Middle frontal gyrus (tissue), 1 donor: ENCODE measurements around the gene SNX4.
"Not testable (repeated sequence)": the region's sequence is repeated elsewhere in the genome, so short reads cannot be mapped to it uniquely, and the experiment has no call there.

ENCODE experiments used
- DNase-seq: peaks from one replicate; pipeline ENCODE4 v3.0.0-alpha.2; 2015; ENCODE audit warnings: low spot score; ENCODE audit errors: extremely low spot score

The SNX4 gene

DNA sequence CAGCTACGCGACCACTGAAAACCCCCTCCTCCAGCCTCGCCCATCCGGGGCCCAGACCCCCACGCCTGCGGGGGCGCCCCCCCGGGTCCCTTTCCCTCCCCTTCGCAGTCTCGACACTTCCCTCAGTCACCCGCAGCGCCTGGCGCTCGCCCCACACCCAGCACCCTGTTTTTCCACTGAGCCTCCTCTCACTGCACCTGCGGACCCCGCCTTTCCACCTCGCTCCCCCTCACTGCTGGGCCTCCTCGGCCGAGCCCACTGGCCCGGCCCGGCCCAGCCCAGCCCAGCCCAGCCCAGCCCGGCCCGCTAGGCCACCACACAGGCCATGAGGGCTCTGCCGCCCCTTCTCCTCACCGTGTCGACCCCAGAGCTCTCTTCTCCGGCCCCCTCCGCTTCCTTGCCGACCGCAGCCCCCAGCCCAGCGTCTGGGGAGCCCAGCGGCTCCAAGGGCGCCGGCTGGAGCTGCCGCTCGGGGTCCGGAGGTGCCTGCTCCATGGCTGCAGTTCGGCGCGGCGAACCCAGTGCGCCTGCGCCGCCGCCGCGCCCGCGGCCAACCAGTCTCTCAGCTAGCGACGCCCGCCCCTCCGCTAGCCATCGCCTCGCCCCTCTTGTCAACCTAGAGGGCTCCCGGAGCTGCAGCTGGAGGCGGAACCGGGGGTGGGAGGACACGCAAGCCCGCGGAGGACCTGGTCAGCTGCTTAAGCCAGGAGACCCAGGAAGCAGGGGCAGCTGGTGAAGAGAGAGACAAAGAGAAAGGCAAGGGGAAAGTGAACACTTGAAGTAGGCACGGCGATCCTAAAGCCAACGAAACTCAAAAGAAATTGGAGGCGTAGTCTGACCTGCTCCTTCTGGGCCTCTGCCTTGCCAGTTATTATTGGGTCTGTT, at the start of gene SNX4:
Gene SNX4, minus strand, starts transcription at position 525 of the 885 bp plus-strand sequence. Its CDS starts 30 bp downstream, at position 495.
- DNase-seq = peak; percentile 83

DNA sequence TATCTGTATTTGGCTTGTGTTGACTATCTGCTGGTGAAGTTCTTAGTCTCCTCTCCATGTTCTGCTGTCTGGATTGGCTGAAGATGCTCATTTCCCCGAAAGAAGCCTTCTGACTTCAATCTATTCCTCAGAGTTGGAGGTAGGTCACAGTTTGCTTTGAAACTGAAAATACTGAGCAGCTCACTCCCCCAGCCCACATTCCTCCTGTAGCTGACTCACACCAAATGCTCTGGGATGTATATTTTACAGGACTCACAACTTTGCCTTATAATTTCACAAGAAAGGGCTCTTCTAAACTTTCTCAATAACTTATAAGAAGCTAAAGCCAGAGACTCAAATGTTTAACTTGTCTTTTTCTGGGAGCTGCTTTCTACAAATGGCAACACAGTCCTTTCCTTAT, 36.3 kb upstream of the SNX4 start:
- DNase-seq = no peak

DNA sequence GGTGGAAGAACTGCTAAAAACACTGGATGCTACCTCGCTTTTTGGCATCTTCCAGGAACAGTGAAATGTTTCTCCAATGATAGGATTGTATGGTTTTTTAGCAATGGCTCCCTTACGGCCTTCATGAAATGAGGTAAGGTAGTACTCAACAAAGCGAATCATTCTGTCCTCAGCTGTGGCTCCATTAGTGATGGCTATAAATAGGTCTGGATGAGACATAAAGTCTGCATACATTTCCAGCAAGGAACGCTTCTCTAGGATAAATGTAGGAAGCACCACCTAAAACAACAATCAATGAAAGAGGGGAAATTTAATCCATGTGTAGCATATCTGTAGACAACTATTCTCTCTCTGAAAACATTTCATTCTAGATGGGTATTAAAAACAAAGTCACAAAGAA, 32.4 kb upstream of the SNX4 start:
- DNase-seq = no peak

DNA sequence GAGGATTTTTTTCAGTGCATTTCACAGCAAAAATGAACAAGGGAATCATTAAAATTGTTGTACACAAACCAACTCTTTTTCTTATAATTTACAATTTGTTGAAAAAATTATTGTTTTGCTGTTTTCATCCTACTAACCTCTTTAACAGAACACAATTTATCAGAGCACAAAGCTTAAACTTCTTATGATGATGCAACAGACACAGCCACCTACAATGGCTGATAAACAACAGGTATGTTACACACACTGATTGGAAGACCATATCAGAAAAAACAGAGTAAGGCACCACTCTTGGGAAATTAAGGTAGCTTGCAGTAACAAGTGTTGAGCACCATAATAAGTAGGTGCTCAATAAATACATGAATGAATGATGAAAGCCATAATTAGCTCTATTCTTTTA, 8.9 kb upstream of the SNX4 start:
- DNase-seq = no peak

DNA sequence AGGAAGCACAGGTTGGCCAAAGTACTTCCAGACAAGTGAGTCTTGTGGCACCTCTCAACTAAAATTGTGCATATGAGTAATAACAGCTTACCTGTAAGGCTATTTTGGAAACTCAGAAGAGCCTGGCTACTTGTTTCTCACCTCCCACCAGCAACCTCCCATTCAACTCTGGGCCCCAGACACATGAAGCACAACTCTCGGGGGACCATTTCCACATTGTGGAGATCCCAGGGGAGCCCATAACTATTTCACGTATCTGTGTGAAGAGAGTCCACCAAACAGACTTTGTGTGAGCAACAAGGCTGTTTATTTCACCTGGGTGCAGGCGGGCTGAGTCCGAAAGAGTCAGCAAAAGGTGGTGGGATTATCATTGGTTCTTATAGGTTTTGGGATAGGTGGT, 5.2 kb upstream of the SNX4 start:
- no peak for DNase-seq

DNA sequence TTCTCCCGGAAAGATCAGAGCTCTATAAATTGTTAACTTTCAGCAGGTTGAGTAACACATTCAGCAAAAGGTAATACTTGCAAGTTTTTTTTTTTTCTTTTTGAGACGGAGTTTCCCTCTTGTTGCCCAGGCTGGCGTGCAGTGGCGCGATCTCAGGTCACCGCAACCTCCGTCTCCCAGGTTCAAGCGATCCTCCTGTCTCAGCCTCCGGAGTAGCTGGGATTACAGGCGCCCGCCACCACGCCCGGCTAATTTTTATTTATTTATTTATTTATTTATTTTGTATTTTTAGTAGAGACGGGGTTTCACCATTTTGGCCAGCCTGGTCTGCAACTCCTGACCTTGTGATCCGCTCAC, 539 bp upstream of the SNX4 start:
- DNase-seq = not testable (repeated sequence)

DNA sequence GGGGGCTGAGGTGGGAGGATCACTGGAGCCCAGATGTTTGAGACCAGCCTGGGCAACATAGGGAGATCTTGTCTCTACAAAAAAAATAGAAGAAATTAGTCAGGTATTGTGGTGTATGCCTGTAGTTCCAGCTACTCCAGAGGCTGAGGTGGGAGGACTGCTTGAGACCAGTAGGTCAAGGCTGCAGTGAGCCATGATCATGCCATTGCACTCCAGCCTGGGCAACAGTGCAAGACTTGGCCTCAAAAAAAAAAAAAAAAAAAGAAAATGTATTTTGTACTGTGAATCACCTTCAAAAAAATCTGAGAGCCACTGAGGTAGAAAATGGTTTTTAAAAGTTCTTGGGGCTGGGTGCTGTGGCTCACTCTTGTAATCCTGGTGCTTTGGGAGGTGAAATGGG, 4.6 kb downstream of the SNX4 start:
- no peak for DNase-seq

DNA sequence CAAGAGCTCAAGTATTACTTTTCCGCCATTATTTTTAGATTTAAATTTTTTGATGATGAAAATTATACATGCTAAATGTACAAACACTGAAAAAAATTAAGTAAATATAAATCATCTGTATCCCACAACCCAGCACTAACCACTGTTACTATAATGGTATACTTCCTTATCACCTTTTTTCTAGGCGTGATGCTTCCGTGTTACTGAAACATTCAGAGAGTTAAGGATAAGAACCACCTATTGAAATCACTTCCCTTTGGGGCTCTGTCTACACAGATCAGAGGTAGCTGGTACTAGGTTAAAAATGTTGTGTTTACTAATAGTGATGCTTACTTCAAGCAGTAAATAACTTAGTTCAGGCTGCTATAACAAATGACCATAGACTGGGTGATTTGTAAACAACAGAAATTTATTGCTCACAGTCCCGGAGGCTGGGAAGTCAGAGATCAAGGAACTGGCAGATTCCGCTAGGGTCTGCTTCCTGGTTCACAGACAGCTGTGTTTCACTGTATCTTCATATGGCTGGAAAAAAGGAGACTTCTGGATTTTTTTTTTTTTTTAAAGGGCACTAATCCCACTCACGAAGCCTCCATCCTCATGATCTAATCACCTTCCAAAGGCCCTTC, 6.4 kb downstream of the SNX4 start:
- no peak for DNase-seq

DNA sequence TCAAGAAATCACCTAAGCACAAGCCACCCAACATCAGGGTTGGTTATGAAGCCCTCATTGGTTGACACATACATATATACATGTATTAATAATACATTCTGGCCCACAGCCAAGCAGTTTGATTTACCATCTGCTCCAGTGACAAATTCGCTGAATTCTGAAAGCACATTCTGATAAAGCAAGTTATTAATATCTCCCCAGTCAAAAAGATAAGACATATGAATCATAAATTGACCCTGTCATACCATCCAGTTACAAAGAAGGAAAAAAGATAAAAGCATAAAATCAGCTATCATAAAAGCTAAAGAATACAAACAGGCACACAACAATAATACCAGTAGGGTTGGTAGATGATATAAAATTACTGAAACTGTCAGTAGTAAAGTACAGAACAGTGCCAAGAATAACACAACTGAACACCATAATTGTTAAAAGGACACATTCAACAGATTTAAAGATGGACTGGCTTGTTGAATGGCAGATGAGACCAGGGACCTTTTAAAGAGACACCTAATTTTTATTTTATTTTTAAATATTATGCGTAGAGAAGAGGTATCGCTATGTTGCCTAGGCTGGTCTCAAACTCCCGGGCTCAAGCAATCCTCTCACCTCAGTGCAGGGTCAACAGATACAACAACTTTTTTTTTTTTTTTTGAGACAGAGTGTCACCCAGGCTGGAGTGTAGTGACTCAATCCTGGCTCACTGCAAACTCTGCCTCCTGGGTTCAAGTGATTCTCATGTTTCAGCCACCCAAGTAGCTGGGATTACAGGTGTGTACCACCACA, 7.7 kb downstream of the SNX4 start:
- DNase-seq = no peak

DNA sequence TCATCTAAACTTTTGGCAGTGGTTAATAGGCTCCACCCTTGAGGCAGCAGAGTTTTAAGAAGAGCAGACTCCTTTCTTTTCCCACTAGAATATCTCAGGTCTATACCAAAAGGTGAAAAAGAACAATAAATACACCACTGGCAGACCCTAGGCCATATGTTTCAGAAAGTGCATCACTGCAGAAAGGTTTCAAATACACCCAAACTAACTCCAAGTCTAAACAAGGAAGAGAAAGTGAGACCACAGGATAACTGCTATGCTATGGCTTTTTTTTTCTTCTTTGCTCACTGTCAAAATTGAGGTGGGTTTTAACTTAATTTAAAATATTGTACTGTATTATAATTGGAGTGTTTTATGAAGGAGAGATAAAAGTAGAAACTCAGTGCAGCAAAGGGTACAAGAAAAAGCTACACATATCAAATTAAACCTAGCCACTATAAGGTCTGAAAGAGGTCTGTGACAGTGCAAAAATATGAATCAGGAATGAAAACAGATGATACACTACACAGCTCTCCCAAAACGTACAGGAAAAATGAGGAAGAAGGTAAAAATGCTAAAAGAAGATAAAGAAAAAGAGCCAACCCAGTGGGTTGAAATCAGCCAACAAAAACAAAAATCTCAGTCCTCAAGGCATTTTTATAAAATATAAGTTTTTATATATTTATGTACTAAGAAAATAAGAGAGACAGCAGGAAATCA, 8.4 kb downstream of the SNX4 start:
- DNase-seq = no peak

DNA sequence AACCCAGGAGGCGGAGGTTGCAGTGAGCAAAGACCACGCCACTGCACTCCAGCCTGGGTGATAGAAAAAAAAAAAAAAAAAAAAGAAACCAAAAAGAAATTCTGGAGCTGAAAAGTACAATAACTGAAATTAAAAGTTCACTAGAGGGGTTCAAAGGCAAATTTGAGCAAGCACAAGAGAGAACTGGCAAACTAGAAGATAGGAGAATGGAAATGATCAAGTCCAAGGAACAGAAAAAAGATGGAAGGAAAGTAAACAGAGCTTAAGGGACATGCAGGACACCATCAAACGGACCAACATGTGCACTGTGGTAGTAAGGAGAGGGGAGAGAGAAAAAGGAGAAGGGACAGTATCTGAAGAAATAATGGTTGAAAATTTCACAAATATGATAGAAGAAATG, 12.9 kb downstream of the SNX4 start:
- no peak for DNase-seq

DNA sequence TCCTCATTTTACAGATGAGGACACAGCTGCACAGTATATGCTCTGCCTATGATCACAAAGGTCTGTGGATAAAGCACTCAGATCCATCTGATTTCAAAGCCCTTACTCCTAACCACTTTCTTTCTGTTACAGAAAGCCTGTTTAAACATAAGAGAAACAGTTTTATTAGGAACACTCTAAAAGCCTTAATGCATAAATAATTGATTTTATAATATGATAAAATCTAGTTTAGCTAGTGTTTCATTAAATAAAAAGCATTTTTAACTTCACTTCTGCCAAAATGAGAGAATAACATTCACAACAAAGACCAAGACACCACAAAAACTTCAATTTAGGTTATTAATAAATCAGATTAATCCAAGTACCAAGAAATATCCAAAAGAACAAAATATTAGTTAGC, 21.4 kb downstream of the SNX4 start:
- DNase-seq = no peak

DNA sequence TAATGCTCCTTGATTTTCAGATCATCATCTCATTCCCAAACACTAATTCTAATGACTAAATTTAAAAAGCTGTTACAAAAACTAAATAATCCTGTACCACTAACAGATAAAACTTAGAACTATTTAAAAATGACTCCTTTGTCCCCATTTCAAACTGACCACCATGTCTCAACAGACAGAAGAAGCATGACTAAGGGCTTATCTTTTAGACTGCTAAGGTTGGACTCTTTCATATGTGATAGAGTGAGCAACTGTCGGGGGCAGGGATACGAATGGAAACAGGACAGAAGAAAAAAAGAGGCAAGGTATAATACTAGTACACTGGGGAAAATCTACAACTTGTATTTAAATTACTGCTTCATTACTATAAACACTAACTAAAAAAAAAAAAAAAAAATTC, 23.3 kb downstream of the SNX4 start:
- no peak for DNase-seq

DNA sequence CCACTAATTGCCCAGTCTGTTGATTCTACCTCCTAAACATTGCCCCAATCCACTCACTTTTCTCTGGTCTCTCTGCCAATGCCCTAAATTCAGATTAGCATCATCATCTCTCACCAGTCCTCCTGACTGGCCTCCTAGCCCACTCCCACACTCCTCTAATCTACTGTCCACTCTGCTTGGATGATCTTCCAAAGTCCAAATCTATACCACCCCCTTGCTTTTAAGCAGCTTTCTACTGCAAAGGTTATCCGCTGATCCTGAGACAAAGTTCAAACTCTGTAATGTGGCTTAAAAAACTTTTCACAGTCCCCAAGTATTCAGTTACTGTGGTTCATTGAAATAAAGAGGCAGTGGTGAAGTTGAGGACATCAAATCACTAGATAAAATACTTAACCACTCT, 37.6 kb downstream of the SNX4 start:
- DNase-seq = no peak

DNA sequence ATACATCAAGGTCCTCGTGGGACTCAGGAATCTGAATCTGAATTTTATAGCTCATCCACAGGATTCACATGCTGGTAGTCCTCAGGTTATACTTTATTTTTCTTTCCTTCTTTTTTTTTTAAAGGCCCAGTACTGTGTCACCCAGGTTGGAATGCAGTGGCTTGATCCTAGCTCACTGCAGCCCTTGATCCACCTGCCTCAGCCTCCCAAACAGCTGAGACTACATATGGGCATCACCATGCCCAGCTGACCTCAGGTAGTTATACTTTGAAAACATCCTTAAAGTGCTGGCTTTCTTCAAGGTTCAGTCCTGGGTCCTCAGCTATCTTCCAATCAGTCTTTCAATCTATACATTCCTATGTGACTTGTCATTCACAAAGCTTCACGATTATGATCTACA, 38.2 kb downstream of the SNX4 start:
- DNase-seq = no peak

DNA sequence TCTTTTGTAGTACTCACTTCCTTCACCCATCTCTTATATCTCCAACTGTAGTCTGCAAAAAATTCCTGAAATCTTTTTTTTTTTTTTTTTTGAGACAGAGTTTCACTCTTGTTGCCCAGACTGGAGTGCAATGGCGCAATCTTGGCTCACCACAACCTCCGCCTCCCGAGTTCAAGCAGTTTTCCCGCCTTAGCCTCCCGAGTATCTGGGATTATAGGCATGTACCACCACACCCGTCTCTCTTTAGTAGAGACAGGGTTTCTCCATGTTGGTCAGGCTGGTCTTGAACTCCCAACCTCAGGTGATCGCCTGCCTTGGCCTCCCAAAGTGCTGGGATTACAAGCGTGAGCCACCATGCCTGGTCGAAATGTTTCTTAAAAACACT, 38.6 kb downstream of the SNX4 start:
- DNase-seq = not testable (repeated sequence)

DNA sequence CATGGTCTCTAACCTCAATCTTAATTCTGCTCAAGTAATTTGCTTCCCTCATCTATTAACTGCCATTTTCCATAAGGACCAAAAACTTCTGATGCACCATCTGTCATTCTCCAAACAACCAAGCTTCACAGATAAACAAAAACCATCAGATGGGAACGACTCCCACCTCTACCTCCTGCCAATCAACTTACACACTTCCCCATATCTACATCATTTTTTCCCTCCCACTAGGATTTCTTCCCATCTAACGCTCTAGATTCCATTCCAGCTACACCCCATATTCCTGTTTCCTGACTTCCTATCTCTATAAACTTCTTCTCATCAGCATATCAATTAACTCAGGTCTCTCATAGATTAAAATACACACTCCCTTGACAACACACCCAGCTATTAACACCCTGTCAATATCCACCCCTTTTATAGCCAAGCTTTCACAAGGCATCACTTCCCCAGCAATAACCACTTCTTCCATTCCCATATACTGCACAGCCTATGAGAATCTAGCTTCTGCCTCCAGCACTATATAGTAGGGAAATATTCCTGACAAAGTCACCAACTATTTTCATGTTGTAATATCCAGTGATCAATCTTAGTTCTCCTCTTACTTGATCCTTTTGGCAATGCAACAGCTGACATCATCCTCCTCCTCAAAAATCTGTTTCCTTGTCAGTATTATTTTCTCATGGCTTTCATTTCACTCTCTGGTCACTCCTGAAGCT, 39.2 kb downstream of the SNX4 start:
- DNase-seq = no peak

DNA sequence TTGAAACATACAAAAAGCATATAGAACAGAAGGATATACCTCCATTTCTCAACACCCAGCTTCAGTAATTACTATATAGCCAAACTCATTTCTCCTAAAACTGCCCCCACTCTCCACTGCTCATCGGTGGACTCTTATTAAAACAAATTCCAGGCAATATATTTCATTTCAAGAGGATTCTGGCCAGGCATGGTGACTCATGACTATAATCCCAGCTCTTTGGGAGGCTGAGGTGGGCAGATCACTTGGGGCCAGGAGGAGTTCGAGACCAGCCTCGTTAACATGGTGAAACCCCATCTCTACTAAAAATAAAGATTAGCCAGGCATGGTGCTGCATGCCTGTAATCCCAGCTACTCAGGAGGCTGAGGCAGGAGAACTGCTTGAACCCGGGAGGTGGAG, 40.9 kb downstream of the SNX4 start:
- DNase-seq = no peak

DNA sequence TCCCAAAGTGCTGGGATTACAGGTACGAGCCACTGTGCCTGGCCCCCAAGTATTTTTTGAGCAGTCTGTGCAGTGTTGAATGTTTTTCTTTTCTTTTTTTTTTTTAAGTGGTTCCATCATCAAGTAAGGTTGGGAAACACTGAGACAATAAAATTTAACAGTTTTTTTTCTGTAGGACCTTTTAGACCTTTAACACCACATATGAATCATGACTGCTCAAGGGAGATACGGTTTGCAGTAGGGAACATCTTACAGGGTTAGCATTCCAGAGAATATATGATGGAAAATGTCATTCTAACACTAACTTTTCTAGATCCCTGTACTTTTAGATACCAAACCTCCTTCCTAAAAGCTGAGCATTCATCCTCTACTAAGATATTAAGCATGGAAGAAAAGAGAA, 41.7 kb downstream of the SNX4 start:
- no peak for DNase-seq

DNA sequence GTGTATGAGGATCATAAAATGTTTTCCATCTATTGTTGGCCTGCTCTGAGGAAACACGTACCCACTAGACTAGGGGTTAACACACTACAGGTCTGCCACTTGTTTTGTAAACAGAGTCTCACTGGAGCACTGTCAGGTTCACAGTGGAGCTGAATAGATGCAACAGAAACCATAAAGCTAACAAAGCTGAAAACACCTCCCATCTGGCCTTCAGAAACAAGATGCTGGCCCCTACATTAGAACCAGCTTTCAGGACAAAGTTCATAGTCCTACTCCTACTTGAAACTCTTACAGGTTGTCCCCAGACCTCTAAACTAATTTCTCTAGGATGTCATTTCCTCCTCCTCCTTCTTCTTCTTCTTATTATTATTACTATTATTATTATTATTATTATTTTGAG, 42.3 kb downstream of the SNX4 start:
- no peak for DNase-seq

DNA sequence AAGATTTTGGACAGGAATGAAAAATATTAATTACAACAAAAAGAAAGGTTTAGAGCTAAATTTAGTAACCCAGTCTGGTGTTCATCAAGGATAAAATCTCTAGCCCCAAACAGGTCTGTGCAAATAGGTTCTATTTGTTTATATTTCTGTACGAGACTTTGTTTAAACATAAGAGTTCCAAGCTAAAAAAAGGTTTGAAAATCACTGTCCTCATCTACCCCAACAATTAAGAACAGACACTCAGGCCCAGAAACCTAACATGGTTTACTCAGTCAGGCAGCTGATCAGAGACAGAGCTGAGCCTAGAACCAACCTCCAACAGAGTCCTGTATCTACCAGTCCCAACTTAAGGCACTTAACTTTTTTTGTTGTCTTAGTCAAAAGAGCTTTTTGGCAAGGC, 49.3 kb downstream of the SNX4 start:
- DNase-seq = no peak
